Neural progenitor cell (in vitro differentiated cells): ENCODE measurements around the gene OTUD1. TPM values are rescaled to one million over a fixed set of nuclear protein-coding genes. Genes with fewer than 3 reads are reported as not detected.

Source experiments
- DNase-seq: peaks from one replicate; pipeline ENCODE4 v3.0.0-alpha.2; 2016; ENCODE audit warnings: low spot score
- H2AFZ ChIP-seq: fragments of 200-600 bp; sonication (generic); replicated peaks from 2 replicates; pipeline ENCODE4 v1.6.1; 2016; ENCODE audit warnings: antibody characterized with exemption
- H3F3A ChIP-seq: fragments of 200-600 bp; sonication (generic); 2 replicates; pipeline ENCODE4 v1.6.1; 2016; ENCODE audit warnings: antibody characterized with exemption, low read depth
- H3K27ac ChIP-seq: fragments of 200-600 bp; sonication (generic); 2 replicates; pipeline ENCODE4 v1.5.1; 2016; ENCODE audit warnings: mild to moderate bottlenecking
- H3K27me3 ChIP-seq: fragments of 200-600 bp; sonication (generic); 2 replicates; pipeline ENCODE4 v1.6.1; 2016; ENCODE audit warnings: mild to moderate bottlenecking, moderate library complexity
- H3K36me3 ChIP-seq: fragments of 200-600 bp; sonication (generic); 2 replicates; pipeline ENCODE4 v1.5.1; 2016
- H3K4me1 ChIP-seq: fragments of 200-600 bp; sonication (generic); 2 replicates; pipeline ENCODE4 v1.6.1; 2016; ENCODE audit warnings: mixed run types
- H3K4me2 ChIP-seq: fragments of 200-600 bp; sonication (generic); 2 replicates; pipeline ENCODE4 v1.6.1; 2016
- H3K4me3 ChIP-seq: fragments of 200-600 bp; sonication (generic); 2 replicates; pipeline ENCODE4 v1.5.1; 2016
- H3K79me2 ChIP-seq: fragments of 200-600 bp; sonication (generic); 2 replicates; pipeline ENCODE4 v1.6.1; 2016; ENCODE audit warnings: low read depth
- H3K9ac ChIP-seq: fragments of 200-600 bp; sonication (generic); 2 replicates; pipeline ENCODE4 v1.6.1; 2016
- H3K9me3 ChIP-seq: fragments of 200-600 bp; sonication (generic); 2 replicates; pipeline ENCODE4 v1.5.1; 2016; ENCODE audit warnings: low read depth
- H4K20me1 ChIP-seq: fragments of 200-600 bp; sonication (generic); 2 replicates; pipeline ENCODE4 v1.6.1; 2016; ENCODE audit warnings: low read depth
- H3K27ac Mint-ChIP-seq: 3 replicates; pipeline ENCODE4 v1.8.0; 2021; ENCODE audit warnings: mixed read lengths
- H3K27me3 Mint-ChIP-seq: 2 replicates; pipeline ENCODE4 v1.8.0; 2022; ENCODE audit warnings: low read depth, mild to moderate bottlenecking, inconsistent platforms, moderate library complexity, mixed read lengths; ENCODE audit not compliant: insufficient read depth
- H3K36me3 Mint-ChIP-seq: 3 replicates; pipeline ENCODE4 v1.8.0; 2021; ENCODE audit warnings: mixed read lengths
- H3K4me1 Mint-ChIP-seq: 3 replicates; pipeline ENCODE4 v1.8.0; 2021; ENCODE audit warnings: mixed read lengths
- H3K4me3 Mint-ChIP-seq: 3 replicates; pipeline ENCODE4 v1.8.0; 2021; ENCODE audit warnings: mild to moderate bottlenecking, moderate library complexity, mixed read lengths
- H3K9me3 Mint-ChIP-seq: 3 replicates; pipeline ENCODE4 v1.8.0; 2020; ENCODE audit warnings: mixed read lengths
- EZH2 ChIP-seq: fragments of 200-600 bp; sonication (generic); IDR thresholded peaks from 2 replicates; pipeline ENCODE4 v1.6.1; 2017; ENCODE audit warnings: antibody characterized with exemption, mild to moderate bottlenecking, moderate library complexity
- EZH2phosphoT487 ChIP-seq: fragments of 200-600 bp; sonication (generic); IDR thresholded peaks from 2 replicates; pipeline ENCODE4 v1.6.1; 2017; ENCODE audit warnings: antibody characterized with exemption
- total RNA-seq: library from RNA; depleted of rRNA; stranded (reverse); fragments of >200 nt; gene quantifications from 2 replicates; pipeline ENCODE4 v1.2.3, GENCODE V29; 2015; ENCODE audit warnings: low replicate concordance
- TF ChIP-seq, protein P1 (sequence below): fragments of 200-600 bp; sonication (generic); IDR thresholded peaks from 2 replicates; pipeline ENCODE4 v1.5.1; 2017; ENCODE audit warnings: antibody characterized with exemption, mild to moderate bottlenecking

Gene OTUD1
- total RNA-seq, 1 donor from 2014 or later: 7.9 TPM

DNA sequence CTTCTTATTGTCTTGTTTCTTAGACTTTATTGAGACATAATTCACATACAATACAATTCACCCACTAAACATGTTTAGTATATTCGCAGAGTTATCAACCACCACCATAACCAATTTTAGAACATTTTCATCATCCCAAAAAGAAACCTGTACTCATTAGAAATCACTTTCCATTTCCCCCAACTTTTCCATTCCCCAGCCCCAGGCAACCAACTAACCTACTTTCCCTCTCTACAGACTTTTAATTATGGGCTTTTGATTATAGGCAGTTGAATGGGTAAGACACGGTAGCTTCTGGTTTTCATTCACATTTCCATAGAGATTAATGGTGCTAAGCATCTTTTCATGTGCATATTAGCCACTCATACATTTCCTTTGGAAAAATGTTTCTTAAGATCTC lies 24.2 kb upstream of the OTUD1 start:
- H3K4me2 ChIP-seq: no peak overlapping the region

DNA sequence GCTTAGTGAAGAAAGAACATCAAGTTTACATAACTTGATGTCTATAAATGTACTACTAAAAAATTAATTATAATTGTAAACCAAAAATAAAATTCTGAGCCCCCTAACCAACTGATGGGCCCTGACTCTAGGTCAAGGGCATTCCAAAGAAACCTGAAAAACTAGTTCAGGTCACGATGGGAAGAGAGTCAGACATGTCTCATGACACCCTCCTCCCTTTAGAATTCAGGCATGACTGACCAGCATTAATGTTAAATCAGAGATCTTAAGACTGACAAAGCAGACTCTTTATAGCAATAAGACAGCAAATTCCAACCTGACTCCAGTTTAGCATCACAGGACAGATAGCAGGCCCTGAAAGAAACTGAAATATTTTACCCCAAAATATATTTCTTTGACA lies 21.6 kb upstream of the OTUD1 start:
- no peak for DNase-seq
- Mint-ChIP-seq H3K27ac (no peak overlapping the region), H3K4me3 (no peak overlapping the region), H3K27me3 (no peaks in the 10 kb centered on the region), H3K36me3 (no peaks in the 10 kb centered on the region), H3K9me3 (no peaks in the 10 kb centered on the region), H3K4me1 (peaks cover 8% of the 10 kb centered on the region)
- Histone ChIP-seq H3K27ac (no peak overlapping the region), H3K4me2 (no peak overlapping the region), H3K36me3 (no peaks in the 10 kb centered on the region), H3K4me1 (no peaks in the 10 kb centered on the region), H3F3A (no peaks in the 10 kb centered on the region), H3K4me3 (no peak overlapping the region), H3K27me3 (no peaks in the 10 kb centered on the region), H4K20me1 (no peaks in the 10 kb centered on the region), H3K9me3 (no peaks in the 10 kb centered on the region), H3K9ac (no peak overlapping the region), H2AFZ (no peak overlapping the region), H3K79me2 (no peaks in the 10 kb centered on the region)
- TF ChIP-seq EZH2phosphoT487 (no peak), EZH2 (no peak)
- TF ChIP-seq, protein P1, sequence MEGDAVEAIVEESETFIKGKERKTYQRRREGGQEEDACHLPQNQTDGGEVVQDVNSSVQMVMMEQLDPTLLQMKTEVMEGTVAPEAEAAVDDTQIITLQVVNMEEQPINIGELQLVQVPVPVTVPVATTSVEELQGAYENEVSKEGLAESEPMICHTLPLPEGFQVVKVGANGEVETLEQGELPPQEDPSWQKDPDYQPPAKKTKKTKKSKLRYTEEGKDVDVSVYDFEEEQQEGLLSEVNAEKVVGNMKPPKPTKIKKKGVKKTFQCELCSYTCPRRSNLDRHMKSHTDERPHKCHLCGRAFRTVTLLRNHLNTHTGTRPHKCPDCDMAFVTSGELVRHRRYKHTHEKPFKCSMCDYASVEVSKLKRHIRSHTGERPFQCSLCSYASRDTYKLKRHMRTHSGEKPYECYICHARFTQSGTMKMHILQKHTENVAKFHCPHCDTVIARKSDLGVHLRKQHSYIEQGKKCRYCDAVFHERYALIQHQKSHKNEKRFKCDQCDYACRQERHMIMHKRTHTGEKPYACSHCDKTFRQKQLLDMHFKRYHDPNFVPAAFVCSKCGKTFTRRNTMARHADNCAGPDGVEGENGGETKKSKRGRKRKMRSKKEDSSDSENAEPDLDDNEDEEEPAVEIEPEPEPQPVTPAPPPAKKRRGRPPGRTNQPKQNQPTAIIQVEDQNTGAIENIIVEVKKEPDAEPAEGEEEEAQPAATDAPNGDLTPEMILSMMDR: no peak

More for the DNA sequence above, 24.2 kb upstream of the OTUD1 start:
- Histone ChIP-seq H3K9ac (no peak overlapping the region), H3K4me1 (no peaks in the 10 kb centered on the region), H3K9me3 (no peaks in the 10 kb centered on the region), H2AFZ (no peak overlapping the region), H3F3A (no peaks in the 10 kb centered on the region), H3K79me2 (no peaks in the 10 kb centered on the region), H3K27me3 (no peaks in the 10 kb centered on the region), H3K27ac (no peak overlapping the region), H4K20me1 (no peaks in the 10 kb centered on the region), H3K36me3 (no peaks in the 10 kb centered on the region), H3K4me3 (no peak overlapping the region)
- Mint-ChIP-seq H3K4me3 (no peak overlapping the region), H3K27ac (peak overlapping the region; percentile 8), H3K9me3 (no peaks in the 10 kb centered on the region), H3K27me3 (no peaks in the 10 kb centered on the region), H3K36me3 (no peaks in the 10 kb centered on the region), H3K4me1 (peaks cover 8% of the 10 kb centered on the region)
- no peak for DNase-seq
- TF ChIP-seq, protein P1: no peak
- TF ChIP-seq EZH2 (no peak), EZH2phosphoT487 (no peak)

DNA sequence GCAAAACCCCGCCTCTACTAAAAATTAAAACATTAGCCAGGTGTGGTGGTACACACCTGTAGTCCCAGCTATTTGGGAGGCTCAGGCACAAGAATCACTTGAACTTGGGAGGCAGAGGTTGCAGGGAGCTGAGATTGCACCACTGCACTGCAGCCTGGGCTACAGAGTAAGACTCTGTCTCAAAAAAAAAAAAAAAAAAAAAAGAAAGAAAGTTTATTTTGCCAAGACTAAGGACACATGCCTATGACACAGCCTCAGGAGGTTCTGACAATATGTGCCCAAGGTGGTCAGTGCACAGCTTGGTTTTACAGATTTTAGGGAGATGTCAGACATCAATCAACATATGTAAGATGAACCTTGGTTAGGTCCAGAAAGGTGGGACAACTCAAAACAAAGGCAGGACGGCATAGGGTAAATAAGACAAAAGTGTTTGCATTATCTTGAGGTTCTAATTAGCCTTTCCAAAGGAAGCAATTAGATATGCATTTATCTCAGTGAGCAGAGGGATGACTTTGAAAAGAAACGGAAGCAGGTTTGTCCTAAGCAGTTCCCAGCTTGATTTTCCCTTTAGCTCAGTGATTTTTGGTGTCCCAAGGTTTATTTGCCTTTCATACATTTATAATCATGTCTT lies 20.7 kb upstream of the OTUD1 start:
- TF ChIP-seq EZH2 (no peak), EZH2phosphoT487 (no peak)
- TF ChIP-seq, protein P1: no peak
- no peak for DNase-seq
- H3K4me1 ChIP-seq: no peaks in the 10 kb centered on the region
- H3K27me3 Mint-ChIP-seq: no peaks in the 10 kb centered on the region
- H3K9me3 Mint-ChIP-seq: no peaks in the 10 kb centered on the region
- H3K9me3 ChIP-seq: no peaks in the 10 kb centered on the region
- no peaks in the 10 kb centered on the region for H4K20me1 ChIP-seq
- H3K4me3 Mint-ChIP-seq: no peak overlapping the region
- H3K36me3 ChIP-seq: no peaks in the 10 kb centered on the region
- H3K4me3 ChIP-seq: no peak overlapping the region
- H3K27ac ChIP-seq: no peak overlapping the region
- H3F3A ChIP-seq: no peaks in the 10 kb centered on the region
- H3K4me1 Mint-ChIP-seq: peaks cover 8% of the 10 kb centered on the region
- no peak overlapping the region for H3K4me2 ChIP-seq
- H3K27me3 ChIP-seq: no peaks in the 10 kb centered on the region
- H3K27ac Mint-ChIP-seq: no peak overlapping the region
- H3K79me2 ChIP-seq: no peaks in the 10 kb centered on the region
- no peak overlapping the region for H2AFZ ChIP-seq
- H3K9ac ChIP-seq: no peak overlapping the region
- H3K36me3 Mint-ChIP-seq: no peaks in the 10 kb centered on the region
